ENCODE results near the gene PIP4K2B. TPM values are rescaled to one million over a fixed set of nuclear protein-coding genes. Genes with fewer than 3 reads are reported as not detected.
"Not testable (repeated sequence)": the region's sequence is repeated elsewhere in the genome, so short reads cannot be mapped to it uniquely, and the experiment has no call there.

The PIP4K2B gene
- total RNA-seq, 1 donor from 2014 or later, result 48.6 TPM

DNA sequence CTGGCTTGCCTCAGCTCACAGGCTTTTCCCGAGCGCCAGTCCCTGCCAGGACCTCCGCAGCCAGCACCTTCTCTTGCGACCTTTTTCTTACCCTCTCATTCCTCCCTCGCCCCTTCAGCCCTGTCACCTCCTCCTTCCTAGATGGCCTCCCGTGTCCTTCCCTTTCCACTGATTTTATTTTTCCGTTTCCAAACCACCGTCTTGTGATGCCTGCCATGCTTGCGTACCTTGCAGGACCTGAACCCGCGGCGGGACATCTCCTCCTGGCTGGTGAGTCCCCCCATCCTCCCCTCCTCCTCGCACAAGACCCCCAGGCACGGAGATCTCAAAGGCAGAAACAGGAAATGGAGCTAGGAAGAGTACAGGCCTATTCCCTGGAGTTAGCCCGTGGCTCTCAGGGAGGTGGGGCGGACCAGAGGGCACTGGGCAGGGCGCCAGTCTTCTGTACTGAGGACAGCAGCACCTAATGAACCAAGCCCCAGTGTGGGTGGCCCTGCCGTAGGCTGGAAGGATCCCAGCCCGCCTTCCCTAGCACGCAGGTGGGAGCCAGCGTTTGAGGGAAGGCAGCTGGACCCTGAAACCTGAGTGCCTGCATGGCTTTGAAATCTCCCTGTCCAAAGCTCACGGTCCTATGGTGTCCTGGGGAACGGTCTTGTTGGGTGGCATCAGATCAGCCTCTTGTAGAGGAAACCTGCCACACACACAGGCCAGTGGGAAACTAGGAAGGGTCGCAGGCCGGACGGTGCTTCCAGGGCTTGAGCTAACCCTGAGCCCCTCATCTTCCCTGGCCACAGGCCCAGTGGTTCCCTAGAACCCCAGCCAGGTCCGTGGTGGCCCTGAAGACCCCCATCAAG lies 68.6 kb downstream of the PIP4K2B start:
- peak; percentile 48 for DNase-seq (ENCODE audit: low spot score)

DNA sequence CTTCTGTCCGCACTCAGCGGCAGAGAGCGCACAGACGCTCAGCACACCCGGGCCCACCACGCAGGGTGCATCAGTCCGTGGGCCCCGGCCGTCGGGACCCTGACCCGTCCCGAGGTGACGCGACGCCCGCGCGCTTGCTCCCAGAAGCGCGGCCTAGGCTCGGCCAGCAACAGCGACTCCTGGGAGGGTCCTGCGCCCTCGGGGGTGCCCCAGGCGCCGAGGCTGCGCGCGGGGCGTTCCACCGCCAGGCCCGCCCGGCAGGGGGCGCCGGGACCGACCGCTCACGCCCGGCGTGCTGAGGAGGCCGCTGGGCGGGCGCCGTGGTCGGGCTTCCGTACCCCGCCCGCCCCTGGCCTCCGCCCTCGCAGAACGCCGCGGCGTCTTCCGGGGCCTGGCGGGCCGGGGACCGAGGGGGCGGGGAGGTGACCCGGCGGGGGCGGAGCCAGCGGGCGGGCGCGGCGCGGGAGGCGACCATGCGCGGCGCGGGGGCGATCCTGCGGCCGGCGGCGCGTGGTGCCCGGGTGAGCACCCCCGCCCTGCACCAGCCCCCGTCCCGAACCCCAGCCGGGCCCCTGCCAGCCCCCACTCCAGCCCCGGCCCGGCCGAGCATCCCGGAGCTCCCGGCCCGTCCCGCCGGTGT lies 69.3 kb downstream of the PIP4K2B start, which contains the start of gene CISD3:
CISD3 (plus strand) TSS at position 456 of the 640 bp plus-strand sequence; CDS start at position 474, 18 bp downstream.
- DNase-seq (ENCODE audit: low spot score), result peak; percentile 90

DNA sequence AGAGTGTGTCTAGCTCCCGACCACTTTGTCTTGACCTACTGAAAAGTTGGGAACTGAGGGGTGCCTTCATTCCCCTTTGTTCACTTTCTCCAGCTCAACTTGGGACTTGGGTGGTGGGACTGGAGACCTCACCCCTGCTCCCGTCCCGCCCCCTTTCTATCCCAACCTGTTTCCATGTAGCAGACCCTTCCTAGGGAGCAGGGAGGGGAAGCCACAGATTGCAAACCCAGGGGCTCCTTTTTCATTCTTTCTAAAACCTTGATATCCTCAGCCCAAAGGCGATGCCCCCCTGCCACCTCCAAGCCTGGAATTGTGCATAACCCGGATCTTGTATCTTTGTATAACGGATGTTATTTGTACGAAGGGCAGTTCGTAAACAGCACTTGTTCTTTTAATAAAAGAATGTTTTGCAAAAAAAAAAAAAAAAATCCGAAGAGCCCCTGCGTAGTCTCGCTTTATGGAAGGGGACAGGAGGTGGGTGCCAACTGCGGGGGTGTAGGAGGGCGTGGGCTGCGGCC lies 69.9 kb downstream of the PIP4K2B start:
- DNase-seq (ENCODE audit: low spot score), result no peak

DNA sequence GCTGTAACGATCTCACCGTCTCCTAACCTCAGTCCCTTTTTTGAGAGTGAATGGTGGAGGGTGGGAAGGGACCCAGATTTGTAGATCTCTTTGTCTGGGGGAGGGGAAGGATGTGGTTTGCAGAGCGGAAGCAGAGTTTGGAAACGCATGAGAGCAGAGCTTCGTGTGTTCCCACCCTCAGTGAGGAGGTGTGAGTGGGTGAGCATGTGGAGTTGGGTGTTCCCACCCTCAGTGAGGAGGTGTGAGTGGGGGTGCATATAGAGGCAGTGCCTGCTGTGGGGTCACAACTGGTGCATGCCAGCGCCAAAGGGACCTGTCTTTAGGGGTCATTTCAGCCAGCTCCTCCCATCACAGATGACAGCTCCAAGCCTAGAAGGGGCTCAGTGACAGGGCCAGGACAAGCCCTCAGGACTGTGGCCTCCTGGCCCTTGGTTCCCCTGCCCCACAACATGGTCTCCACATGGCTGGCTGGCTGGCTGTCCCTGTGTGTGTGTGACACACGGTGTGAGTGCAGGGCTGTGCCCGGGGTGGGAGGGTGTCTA lies 71.0 kb downstream of the PIP4K2B start:
- DNase-seq (ENCODE audit: low spot score), result no peak

DNA sequence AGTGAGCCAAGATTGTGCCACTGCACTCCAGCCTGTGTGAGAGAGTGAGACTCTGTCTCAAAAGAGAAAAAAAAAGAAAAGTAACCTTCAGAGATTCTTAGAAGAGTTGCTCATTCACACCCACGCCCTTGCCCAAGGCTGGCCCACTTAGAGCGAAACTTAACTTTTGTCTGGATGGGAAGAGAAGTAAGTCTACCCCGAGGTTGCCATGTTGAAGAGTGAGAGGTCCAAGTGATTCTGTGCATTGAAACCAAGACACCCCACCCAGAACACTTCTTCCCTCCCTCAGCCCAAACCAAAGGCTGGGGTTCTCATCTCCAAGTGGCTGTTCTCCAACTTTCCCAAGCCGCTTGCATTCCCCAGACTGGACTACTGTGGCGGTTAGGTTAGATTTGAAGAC lies 71.6 kb downstream of the PIP4K2B start:
- no peak for DNase-seq (ENCODE audit: low spot score)

DNA sequence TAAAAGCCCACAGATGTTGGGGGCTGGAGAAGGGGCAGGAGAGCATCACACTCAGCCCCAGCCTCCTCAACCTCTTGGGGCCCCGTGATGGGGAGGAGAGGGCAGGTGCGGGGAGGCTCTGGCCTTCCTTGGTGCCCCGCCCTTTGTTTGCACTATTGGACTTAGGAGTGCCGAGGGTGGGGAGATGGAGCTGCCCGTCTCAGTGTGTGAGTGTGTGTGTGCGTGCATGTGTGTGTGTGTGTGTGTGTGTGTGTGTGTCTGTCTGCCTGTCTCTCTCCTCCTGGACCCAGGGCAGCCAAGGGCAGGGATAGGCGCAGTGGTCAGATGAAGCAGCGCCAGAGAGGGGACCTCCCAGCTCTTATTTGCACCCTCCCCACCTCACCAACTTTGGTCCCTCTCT lies 73.2 kb downstream of the PIP4K2B start:
- not testable (repeated sequence) for DNase-seq (ENCODE audit: low spot score)

DNA sequence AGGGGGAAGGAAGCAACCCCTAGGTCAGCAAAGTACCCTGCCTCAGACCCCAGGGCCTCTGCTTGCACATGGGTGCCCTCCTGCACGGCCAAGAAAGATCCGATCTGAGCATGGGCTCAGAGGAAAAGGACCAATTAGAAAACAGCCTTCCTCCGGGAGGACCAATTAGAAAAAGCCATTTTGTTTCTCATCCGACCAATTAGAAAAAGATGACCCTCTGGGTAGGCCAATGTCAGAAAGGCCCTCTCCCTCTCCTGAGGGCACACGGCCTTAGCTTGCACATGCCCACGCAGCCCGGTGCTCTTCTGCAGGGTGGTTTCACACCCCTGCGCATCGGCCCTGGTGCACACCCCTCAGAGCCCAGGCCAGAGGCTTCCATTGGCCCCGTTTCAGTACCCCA lies 74.3 kb downstream of the PIP4K2B start:
- DNase-seq (ENCODE audit: low spot score), result no peak

DNA sequence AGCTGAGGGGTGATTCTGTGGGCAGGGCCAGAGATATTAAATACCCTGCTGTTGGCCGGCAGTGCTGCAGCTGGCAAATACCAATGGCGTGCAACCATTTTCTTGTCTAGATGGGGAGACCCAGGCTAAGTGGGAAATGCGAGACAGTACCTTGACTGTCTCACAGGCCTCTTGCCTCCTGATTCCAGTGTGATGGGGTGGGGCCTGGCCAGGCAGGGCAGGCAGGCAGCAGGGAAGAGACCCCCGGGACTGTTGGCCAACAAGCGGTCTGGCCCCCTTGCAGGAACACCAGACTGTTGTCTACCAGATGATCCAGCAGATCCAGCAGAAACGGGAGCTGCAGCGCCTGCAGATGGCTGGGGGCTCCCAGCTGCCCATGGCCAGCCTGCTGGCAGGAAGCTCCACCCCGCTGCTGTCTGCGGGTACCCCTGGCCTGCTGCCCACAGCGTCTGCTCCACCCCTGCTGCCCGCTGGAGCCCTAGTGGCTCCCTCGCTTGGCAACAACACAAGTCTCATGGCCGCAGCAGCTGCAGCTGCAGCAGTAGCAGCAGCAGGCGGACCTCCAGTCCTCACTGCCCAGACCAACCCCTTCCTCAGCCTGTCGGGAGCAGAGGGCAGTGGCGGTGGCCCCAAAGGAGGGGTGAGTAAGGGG lies 74.9 kb downstream of the PIP4K2B start:
- peak; percentile 26 for DNase-seq (ENCODE audit: low spot score)

DNA sequence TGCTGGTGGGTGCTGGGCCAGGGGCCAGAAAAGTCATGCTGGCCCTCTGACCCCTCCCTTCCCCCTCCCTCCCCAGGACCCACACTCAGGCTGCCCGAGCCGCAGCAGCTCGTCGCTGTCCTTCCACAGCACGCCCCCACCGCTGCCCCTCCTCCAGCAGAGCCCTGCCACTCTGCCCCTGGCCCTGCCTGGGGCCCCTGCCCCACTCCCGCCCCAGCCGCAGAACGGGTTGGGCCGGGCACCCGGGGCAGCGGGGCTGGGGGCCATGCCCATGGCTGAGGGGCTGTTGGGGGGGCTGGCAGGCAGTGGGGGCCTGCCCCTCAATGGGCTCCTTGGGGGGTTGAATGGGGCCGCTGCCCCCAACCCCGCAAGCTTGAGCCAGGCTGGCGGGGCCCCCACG lies 77.6 kb downstream of the PIP4K2B start:
- DNase-seq (ENCODE audit: low spot score), result no peak

DNA sequence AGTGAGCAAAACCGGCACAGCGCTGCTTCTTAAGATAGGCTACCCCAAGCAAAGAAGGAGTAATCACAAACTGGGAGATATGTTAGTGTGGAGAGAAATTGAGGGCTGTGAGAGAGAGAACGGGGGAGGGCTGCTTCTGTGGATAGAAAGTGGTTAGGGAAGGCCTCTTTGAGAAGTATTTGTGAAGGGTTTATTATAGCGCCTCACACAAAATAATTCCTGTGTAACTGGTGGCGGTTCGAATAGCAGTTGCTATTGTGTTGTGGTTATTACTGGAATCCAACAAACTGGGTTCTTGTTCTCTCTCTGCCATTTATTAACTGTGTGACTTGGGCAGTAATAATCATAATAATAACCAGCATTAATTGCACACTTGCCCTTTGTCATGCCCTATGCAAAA lies 78.4 kb downstream of the PIP4K2B start:
- DNase-seq (ENCODE audit: low spot score), result no peak

DNA sequence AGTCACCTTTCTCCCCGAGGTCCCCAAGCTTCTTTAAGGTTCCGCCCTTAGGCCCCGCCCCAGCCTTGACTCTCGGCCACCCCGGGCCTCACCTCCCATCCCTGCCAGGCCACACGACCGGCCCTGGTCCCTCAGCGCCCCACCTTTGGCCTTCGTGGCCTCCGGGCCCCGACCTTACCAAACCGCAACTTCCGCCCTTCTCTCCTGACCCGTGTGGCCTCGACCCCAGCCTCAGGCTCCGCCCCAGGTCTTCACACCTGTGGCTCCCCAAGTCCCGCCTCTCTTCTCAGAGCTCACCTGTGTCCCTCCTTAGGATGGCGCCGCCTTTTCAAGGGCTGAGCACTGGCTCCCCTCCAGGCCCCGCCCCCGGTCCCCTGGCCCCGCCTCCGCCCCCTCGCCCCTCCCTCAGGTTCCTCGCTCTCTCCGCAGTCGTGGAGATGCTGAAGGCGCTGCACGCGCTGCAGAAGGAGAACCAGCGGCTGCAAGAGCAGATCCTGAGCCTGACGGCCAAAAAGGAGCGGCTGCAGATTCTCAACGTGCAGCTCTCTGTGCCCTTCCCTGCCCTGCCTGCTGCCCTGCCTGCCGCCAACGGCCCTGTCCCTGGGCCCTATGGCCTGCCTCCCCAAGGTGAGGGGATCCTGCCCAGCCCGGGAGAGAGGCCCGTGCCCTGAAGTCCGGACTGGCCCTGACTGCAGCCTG lies 79.3 kb downstream of the PIP4K2B start:
- DNase-seq (ENCODE audit: low spot score), result no peak

DNA sequence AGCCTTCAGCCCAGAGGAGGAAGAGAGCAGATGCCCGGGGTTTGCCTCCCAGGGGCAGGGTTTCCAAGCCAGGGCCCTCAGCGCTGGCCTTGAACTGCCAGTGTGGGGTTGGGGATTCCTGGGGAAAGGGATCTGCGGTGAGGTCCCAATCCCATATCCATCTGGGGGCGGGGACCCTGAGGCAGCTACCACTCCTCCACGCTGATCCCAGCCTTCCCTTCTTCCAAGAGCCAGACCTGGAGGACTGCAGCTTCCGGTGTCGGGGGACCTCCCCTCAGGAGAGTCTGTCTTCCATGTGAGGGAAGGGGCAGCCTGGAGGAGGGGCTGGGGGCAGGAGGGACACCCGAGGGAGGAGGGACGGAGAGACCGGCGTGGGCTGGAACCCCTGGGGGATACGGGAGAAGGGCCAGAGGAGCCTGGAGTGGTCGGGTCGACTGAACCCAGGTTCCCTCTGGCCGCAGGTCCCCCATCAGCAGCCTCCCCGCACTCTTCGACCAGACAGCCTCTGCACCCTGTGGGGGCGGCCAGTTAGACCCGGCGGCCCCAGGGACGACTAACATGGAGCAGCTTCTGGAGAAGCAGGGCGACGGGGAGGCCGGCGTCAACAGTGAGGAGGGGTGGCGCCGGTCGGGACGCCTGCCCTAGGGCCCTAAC lies 79.9 kb downstream of the PIP4K2B start:
- DNase-seq (ENCODE audit: low spot score), result no peak

DNA sequence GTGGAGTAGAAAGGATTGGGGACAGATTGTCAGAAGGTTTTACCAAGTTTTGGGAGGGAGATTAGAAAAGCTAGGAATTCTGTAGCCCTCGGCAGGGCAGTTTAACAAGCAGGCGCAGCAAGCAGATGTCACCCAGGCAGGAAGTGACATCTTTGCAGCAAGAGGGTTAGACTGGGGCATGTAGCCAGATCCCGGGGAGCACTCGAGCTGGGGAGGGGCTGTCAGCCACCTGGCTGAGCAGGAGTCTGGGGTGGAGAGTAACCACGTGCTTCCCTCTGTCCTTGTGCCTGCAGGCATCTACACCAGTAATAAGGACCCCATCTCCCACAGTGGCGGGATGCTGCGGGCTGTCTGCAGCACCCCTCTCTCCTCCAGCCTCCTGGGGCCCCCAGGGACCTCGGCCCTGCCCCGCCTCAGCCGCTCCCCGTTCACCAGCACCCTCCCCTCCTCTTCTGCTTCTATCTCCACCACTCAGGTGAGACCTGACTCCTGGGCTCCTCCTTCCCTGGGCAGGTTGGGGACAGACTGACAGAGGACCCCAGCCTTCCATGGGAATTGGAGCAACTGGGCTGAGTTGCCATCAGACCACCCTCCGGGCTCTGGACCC lies 82.1 kb downstream of the PIP4K2B start:
- no peak for DNase-seq (ENCODE audit: low spot score)

DNA sequence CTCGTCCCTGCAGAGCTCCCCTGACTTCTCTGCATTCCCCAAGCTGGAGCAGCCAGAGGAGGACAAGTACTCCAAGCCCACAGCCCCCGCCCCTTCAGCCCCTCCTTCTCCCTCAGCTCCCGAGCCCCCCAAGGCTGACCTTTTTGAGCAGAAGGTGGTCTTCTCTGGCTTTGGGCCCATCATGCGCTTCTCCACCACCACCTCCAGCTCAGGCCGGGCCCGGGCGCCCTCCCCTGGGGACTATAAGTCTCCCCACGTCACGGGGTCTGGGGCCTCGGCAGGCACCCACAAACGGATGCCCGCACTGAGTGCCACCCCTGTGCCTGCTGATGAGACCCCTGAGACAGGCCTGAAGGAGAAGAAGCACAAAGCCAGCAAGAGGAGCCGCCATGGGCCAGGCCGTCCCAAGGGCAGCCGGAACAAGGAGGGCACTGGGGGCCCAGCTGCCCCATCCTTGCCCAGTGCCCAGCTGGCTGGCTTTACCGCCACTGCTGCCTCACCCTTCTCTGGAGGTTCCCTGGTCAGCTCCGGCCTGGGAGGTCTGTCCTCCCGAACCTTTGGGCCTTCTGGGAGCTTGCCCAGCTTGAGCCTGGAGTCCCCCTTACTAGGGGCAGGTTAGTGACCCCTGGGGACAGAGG lies 82.9 kb downstream of the PIP4K2B start:
- no peak for DNase-seq (ENCODE audit: low spot score)

Other genes starting within 250 kb of the PIP4K2B start
- gene SRCIN1, start 193.6 kb downstream of the PIP4K2B start, total RNA-seq (ENCODE audit: insufficient read depth, low replicate concordance), result 2.4 TPM
- 3.1 TPM for gene EPOP, start 124.6 kb downstream of the PIP4K2B start, total RNA-seq (ENCODE audit: insufficient read depth, low replicate concordance)
- 20.0 TPM for gene MLLT6, start 94.3 kb downstream of the PIP4K2B start, total RNA-seq (ENCODE audit: insufficient read depth, low replicate concordance)
- 2.2 TPM for gene CISD3, start 69.2 kb downstream of the PIP4K2B start, total RNA-seq (ENCODE audit: insufficient read depth, low replicate concordance)
- gene PCGF2, start 51.2 kb downstream of the PIP4K2B start, total RNA-seq (ENCODE audit: insufficient read depth, low replicate concordance), result 7.0 TPM
- 97.7 TPM for gene PSMB3, start 46.8 kb downstream of the PIP4K2B start, total RNA-seq (ENCODE audit: insufficient read depth, low replicate concordance)
- 17.6 TPM for gene CWC25, start 25.8 kb upstream of the PIP4K2B start, total RNA-seq (ENCODE audit: insufficient read depth, low replicate concordance)
- gene RPL23, start 54.2 kb upstream of the PIP4K2B start, total RNA-seq (ENCODE audit: insufficient read depth, low replicate concordance), result 1,829 TPM
- gene LASP1, start 70.5 kb upstream of the PIP4K2B start, total RNA-seq (ENCODE audit: insufficient read depth, low replicate concordance), result 266 TPM
- not detected for gene FBXO47, start 167.8 kb upstream of the PIP4K2B start, total RNA-seq (ENCODE audit: insufficient read depth, low replicate concordance)